Body of pancreas (tissue), 4 donors: ENCODE results near the gene ZNF200.

Experiments used
- CTCF ChIP-seq, 7 experiments: fragments of 450-650 bp in 4 of 7; fragments of 200-600 bp in 3 of 7; sonication (generic) in 3 of 7; IDR thresholded peaks; one replicate each; pipeline ENCODE4 v1.5.1; 2016 to 2019; ENCODE audit warnings: antibody characterized with exemption in 7 of 7
- POLR2A ChIP-seq, 3 donors: fragments of 450-650 bp; IDR thresholded peaks; one replicate each; pipeline ENCODE4 v1.6.1; 2016; ENCODE audit warnings: antibody characterized with exemption in 3 of 3, mild to moderate bottlenecking in 2 of 3

- TF ChIP-seq CTCF (IDR thresholded peaks at IDR 0.05) (no peak), POLR2A (IDR thresholded peaks at IDR 0.05) (no peak)
Measured at GRCh38 chr16:3256146-3256865, 21.3 kb upstream of the ZNF200 start, which contains the start of gene MEFV.
